GM18507 (cell line): Measurements from ENCODE around the gene SPTAN1.

Experiments
- DNase-seq: peaks from one replicate; pipeline ENCODE4 v3.0.0; 2011; ENCODE audit warnings: low read depth; ENCODE audit not compliant: insufficient read length; ENCODE audit errors: extremely low spot score
- FAIRE-seq: peaks from 2 replicates; lab custom pipeline; 2011; peaks lifted over from hg19 to GRCh38; lab: Jason Lieb, UNC

The SPTAN1 gene

GRCh38 chr9:128627906-128628305 is 75.5 kb downstream of the SPTAN1 start:
- DNase-seq (no peak), FAIRE-seq (no peak)

DNA sequence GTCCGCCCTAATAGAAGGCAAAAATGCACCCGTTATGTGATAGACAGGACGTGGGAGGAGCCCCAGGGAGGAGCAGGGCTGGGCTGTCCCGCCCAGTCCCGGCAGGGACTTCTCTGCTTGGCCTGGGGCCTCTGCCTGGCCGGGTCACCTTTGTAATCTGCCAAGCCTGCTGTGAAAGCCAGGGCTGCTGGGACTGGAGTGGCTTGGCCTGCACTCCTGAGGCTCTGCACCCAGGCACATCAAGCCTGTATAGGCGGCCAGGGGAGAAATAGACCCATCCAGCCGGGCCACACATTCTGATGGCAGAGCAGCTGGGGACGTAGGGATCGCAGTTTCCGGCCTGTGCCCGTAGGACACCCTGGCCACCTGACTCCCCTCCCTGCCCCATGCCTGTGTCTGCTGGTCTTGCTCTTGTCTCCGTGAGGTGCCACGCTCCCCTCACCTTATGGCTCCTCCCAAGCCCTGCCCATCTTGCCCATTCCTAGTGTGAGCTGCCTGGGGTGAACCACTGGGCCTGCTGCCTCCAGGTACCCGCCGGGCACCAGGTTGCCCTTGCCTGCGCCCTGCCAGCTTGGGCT is 76.2 kb downstream of the SPTAN1 start:
- no peak for DNase-seq
- no peak for FAIRE-seq

GRCh38 chr9:128629136-128629535 is 76.7 kb downstream of the SPTAN1 start:
- DNase-seq (no peak), FAIRE-seq (no peak)

DNA sequence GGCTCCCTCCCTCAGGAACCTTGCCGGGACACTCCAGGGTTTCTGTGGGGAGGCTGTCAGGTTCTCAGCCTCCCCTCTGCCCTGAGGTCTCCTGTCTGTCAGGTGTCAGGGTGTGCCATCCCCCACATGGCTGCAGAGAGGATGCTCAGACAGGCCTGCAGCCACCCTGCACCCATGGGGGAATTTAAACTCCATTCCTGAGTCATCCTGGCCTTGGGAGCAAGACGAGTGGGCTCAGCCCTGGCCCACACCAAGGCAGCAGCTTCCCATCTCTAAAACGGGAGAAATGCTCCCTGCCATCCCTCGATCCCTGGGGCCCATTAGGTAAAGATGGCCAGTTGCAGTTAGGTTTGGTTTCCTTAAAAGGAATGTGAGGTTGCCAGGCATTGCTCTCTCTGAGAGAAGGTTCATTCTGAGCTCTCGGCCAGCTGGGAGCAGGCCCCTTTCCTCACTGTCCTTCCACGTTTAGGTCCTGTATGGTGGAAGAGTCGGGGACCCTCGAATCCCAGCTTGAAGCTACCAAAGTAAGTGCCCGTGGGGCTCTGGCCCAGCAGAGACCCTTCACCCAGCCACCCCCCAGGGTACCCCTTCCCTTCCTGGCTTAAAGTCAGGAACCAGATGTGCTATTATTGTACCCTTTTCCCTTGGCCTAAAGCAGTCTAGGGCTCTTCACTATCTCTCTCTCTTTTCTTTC is 77.6 kb downstream of the SPTAN1 start:
- DNase-seq: no peak
- no peak for FAIRE-seq

GRCh38 chr9:128631636-128632035 is 79.2 kb downstream of the SPTAN1 start:
- no peak for DNase-seq
- no peak for FAIRE-seq

DNA sequence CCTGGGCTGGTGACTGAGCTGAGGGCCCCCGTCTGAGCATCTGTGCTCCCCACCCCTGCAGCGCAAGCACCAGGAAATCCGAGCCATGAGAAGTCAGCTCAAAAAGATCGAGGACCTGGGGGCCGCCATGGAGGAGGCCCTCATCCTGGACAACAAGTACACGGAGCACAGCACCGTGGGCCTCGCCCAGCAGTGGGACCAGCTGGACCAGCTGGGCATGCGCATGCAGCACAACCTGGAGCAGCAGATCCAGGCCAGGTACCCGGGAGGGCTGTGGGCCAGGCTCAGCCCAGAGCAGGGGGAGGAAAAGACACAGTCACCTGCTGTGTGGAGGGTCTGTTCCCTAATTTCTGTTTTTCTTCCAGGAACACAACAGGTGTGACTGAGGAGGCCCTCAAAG is 79.7 kb downstream of the SPTAN1 start:
- FAIRE-seq (no peak), DNase-seq (no peak)

DNA sequence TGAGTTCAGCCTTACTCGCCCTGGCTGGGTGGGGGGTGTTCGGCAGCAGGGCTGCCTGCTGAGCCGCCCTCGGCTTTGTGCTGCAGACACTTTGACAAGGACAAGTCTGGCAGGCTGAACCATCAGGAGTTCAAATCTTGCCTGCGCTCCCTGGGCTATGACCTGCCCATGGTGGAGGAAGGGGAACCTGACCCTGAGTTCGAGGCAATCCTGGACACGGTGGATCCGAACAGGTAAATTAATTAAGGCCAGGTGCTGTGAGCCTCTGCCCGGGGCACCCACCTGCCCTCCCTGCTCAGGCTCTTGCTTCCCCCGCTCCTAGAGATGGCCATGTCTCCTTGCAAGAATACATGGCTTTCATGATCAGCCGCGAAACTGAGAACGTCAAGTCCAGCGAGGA is 80.1 kb downstream of the SPTAN1 start:
- FAIRE-seq: no peak
- no peak for DNase-seq

DNA sequence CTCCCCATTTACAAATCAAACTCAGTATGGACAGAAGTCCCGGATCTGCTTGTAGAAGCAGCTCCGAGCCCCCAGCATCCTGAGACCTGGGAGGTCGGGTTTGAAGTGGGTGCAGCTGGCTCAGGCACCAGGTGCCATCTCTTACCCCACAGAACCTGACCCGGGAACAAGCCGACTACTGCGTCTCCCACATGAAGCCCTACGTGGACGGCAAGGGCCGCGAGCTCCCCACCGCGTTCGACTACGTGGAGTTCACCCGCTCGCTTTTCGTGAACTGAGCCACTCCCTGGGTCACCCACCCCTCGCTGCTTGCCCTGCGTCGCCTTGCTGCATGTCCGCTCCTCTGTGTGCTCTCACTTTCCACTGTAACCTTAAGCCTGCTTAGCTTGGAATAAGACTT is 80.7 kb downstream of the SPTAN1 start:
- DNase-seq (no peak), FAIRE-seq (no peak)

DNA sequence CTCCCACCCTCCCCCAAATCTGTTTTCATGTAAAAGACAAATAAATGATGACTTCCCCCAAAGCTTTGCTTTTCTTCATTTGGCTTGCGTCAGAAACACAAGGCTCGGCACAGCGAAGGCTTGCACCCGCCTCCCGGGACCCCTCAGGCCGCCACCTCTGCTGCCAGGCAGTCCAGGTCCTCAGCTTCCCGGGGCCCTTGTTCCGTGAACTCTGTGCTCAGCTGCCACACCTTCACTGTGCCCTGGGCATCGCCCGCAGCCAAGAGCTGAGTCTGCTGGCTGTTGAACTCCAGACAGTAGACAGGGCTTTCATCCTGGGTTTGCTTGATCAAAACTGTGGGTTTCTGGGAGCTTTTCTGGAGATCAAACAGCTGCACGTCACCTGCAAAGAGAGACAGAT is 81.2 kb downstream of the SPTAN1 start:
- DNase-seq (no peak), FAIRE-seq (no peak)

DNA sequence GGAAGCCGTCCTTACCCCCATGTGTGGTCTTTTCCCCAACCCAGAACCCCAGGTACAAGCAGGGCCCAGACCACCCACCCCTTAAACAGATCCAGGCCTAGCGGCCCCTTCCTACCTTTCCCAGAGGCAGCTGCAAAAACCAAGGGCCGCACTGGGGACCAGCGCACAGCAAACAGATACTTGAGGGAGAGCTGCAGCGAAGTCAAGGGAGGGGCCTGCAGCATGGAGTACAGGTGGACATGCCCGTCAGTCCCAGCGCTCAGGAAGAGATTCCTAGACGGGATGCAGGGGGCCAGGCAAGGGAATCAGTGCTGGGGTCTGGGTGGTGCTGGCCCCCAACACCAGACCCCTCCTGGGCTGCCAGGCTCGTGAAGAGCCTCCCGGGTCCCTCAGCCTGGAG is 81.7 kb downstream of the SPTAN1 start:
- no peak for DNase-seq
- FAIRE-seq: no peak

DNA sequence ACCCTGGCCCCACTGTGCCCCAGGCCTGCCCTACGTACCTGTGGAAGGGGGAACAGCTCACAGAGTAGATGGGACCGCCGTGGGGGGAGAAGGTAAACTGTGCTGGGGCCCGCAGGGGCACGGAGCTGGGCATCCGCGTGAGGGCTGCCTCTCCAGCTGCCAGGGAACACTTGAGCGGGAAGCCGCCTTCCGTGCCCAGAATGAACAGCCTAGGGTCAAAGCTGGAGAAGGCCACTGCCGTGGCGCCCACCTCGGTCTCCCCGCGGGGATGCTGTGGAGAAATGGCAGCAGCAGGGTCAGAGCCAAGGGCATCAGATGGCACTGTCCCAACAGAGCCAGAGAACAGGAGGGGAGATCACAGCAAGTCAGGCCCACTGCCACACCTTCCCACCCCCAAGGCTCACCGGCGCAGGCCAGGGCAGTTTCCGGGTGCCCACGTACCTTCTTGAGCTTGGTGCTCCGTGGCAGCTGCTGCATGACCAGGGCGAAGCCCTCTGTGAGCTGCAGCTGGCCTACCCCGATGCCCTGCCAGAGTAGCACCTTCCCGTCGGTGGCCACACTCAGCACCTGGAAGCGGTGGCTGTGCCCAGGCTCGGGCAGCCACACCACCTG is 82.4 kb downstream of the SPTAN1 start:
- DNase-seq: no peak
- FAIRE-seq: no peak

- DNase-seq: no peak
- no peak for FAIRE-seq
These were observed 83.1 kb downstream of the SPTAN1 start for GRCh38 chr9:128635266-128636023.

GRCh38 chr9:128636024-128636390 is 83.6 kb downstream of the SPTAN1 start:
- FAIRE-seq: no peak
- no peak for DNase-seq

DNA sequence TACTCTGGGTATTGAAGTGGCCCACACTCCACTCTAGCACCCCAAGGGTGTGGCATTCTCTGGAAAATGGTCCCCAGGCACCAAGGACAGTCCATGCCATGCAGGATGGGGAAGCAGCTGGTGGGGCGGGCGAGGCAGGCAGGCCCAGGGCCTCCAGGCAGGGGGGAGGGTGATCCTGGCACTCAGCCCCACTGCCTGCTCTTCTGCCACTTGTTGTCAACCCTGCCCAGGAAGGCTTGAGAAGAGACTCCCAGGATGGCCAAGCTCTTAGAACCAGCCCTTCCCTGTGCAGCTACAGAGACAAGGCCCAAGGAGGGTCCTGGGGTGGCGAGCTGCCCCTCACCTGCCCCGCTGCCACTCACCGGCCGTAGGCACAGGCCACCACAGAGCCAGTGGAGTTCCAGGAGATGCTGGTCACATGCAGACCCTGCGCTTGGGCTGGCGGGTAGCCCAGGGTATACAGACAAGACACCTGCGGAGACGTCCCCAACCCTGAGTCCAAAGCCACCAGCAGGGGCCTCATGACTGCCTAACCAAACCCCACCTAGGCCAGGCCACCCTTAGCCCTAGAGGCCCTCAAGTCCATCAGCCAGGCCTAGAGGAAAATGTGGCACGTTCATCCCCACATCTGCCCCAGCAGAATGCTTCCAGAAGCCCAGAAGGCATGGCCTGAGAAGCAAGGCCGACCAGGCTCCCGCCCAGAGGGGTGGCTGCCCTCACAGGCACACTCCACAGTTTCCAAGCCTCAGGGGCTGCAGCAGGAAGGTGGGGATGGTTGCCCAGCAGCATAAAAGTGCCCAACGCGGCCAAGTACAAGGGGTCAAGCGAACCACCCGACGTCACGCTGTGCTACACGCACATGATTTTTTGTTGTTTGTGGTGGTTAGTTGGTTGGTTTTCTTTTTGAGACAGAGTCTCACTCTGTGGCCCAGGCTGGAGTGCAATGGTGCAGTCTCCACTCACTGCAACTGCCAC is 84.5 kb downstream of the SPTAN1 start:
- FAIRE-seq: no peak
- DNase-seq: no peak

DNA sequence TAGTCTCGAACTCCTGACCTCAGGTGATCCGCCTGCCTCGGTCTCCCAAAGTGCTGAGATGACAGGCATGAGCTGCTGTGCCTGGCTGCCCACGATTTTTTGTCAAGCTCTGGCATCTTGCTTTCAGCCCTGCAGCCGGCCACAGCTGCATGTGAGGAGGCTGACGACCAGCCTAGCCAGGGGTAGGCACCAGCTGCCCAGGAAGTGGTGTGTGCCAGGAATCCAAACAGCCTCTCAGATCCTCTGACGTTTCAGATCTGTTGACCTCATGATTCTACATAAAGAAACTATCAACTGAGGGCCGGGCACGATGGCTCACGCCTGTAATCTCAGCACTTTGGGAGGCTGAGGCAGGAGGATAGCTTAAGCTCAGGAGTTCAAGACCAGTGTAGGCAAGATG is 85.3 kb downstream of the SPTAN1 start:
- DNase-seq (no peak), FAIRE-seq (no peak)

GRCh38 chr9:128638580-128638979 is 86.2 kb downstream of the SPTAN1 start:
- FAIRE-seq (no peak), DNase-seq (no peak)

- DNase-seq (no peak), FAIRE-seq (no peak)
These were observed 88.2 kb downstream of the SPTAN1 start for GRCh38 chr9:128640603-128641002.

GRCh38 chr9:128642675-128643245 is 90.4 kb downstream of the SPTAN1 start:
- no peak for FAIRE-seq

More at GRCh38 chr9:128642675-128643245, 90.4 kb downstream of the SPTAN1 start:
- no peak for DNase-seq
